Liver (tissue), 9 donors: ENCODE results near the gene ZNF316. TPM values are rescaled to one million over a fixed set of nuclear protein-coding genes. Genes with fewer than 3 reads are reported as not detected.

ENCODE experiments used
- DNase-seq: peaks from one replicate; pipeline ENCODE4 v3.0.0-alpha.2; 2017; ENCODE audit warnings: low spot score
- H3K27ac ChIP-seq, 2 donors: one replicate each; pipeline ENCODE4 v1.7.0; 2013; ENCODE audit warnings: inconsistent platforms in 2 of 2, low read length in 2 of 2, control low read depth in 1 of 2, low read depth in 1 of 2, mild to moderate bottlenecking in 1 of 2
- H3K27me3 ChIP-seq, 4 donors: one replicate each; pipeline versions ENCODE4 v1.6.1 to v1.7.0; 2013; ENCODE audit warnings: low read length in 3 of 4, inconsistent platforms in 1 of 4, mild to moderate bottlenecking in 1 of 4, moderate library complexity in 1 of 4; ENCODE audit not compliant: control insufficient read depth in 4 of 4, insufficient read depth in 4 of 4
- H3K36me3 ChIP-seq, 4 donors: one replicate each; pipeline versions ENCODE4 v1.6.1 to v1.7.0; 2013; ENCODE audit warnings: low read length in 3 of 4, mild to moderate bottlenecking in 3 of 4, low read depth in 1 of 4, moderate library complexity in 1 of 4; ENCODE audit not compliant: control insufficient read depth in 4 of 4, insufficient read depth in 3 of 4
- H3K4me1 ChIP-seq, 4 donors: one replicate each; pipeline versions ENCODE4 v1.6.1 to v1.7.0; 2013; ENCODE audit warnings: low read length in 3 of 4, mild to moderate bottlenecking in 3 of 4, moderate library complexity in 1 of 4; ENCODE audit not compliant: control insufficient read depth in 4 of 4, insufficient read depth in 4 of 4
- H3K4me3 ChIP-seq, 3 donors: one replicate each; pipeline versions ENCODE4 v1.6.1 to v1.7.0; 2013; ENCODE audit warnings: low read length in 3 of 3, control low read depth in 1 of 3, low read depth in 1 of 3, mild to moderate bottlenecking in 1 of 3
- H3K9ac ChIP-seq, 2 donors: one replicate each; pipeline ENCODE4 v1.7.0; 2013; ENCODE audit warnings: low read length in 2 of 2, mild to moderate bottlenecking in 2 of 2, moderate library complexity in 2 of 2, control low read depth in 1 of 2, low read depth in 1 of 2
- H3K9me3 ChIP-seq, 4 donors: one replicate each; pipeline versions ENCODE4 v1.6.1 to v1.7.0; 2013; ENCODE audit warnings: low read length in 3 of 4; ENCODE audit not compliant: control insufficient read depth in 4 of 4
- ATF3 ChIP-seq: IDR thresholded peaks from 2 replicates; pipeline ENCODE4 v1.6.1; 2016; ENCODE audit warnings: antibody characterized with exemption
- CTCF ChIP-seq: fragments of 150-350 bp; IDR thresholded peaks from 2 replicates; pipeline ENCODE4 v1.5.1; 2017; ENCODE audit warnings: improper control_type of control experiment, low read depth, low read length; ENCODE audit not compliant: missing input control
- EGR1 ChIP-seq, 2 donors: IDR thresholded peaks; 2 replicates each; pipeline ENCODE4 v1.6.1; 2016 to 2018; ENCODE audit warnings: antibody characterized with exemption in 2 of 2, low read depth in 2 of 2
- FOXA1 ChIP-seq: IDR thresholded peaks from 2 replicates; pipeline ENCODE4 v1.6.1; 2016; ENCODE audit warnings: antibody characterized with exemption
- FOXA2 ChIP-seq: IDR thresholded peaks from 2 replicates; pipeline ENCODE4 v1.6.1; 2016; ENCODE audit warnings: antibody characterized with exemption
- GABPA ChIP-seq, 2 donors: IDR thresholded peaks in 1 of 2; conservative IDR thresholded peaks in 1 of 2; 2 replicates each; pipeline ENCODE4 v1.6.1; 2016; ENCODE audit warnings: antibody characterized with exemption in 2 of 2, mild to moderate bottlenecking in 1 of 2, moderate library complexity in 1 of 2
- HNF4A ChIP-seq, 2 donors: conservative IDR thresholded peaks; 2 replicates each; pipeline ENCODE4 v1.6.1; 2016; ENCODE audit warnings: antibody characterized with exemption in 2 of 2, mild to moderate bottlenecking in 2 of 2
- HNF4G ChIP-seq: IDR thresholded peaks from 2 replicates; pipeline ENCODE4 v1.6.1; 2016; ENCODE audit warnings: antibody characterized with exemption
- JUND ChIP-seq, 2 donors: IDR thresholded peaks; 2 replicates each; pipeline ENCODE4 v1.6.1; 2016; ENCODE audit warnings: antibody characterized with exemption in 2 of 2
- NR2F2 ChIP-seq: IDR thresholded peaks from 2 replicates; pipeline ENCODE4 v1.6.1; 2016; ENCODE audit warnings: antibody characterized with exemption
- RAD21 ChIP-seq, 2 donors: IDR thresholded peaks; 2 replicates each; pipeline ENCODE4 v1.6.1; 2016; ENCODE audit warnings: antibody characterized with exemption in 2 of 2, mild to moderate bottlenecking in 2 of 2
- REST ChIP-seq: IDR thresholded peaks from 2 replicates; pipeline ENCODE4 v1.6.1; 2016; ENCODE audit warnings: antibody characterized with exemption, mild to moderate bottlenecking
- RXRA ChIP-seq, 2 donors: IDR thresholded peaks; 2 replicates each; pipeline ENCODE4 v1.6.1; 2017 to 2018; ENCODE audit warnings: antibody characterized with exemption in 2 of 2, mild to moderate bottlenecking in 1 of 2
- SP1 ChIP-seq: IDR thresholded peaks from 2 replicates; pipeline ENCODE4 v1.6.1; 2018; ENCODE audit warnings: antibody characterized with exemption, mild to moderate bottlenecking
- TAF1 ChIP-seq: conservative IDR thresholded peaks from 2 replicates; pipeline ENCODE4 v1.6.1; 2016; ENCODE audit warnings: antibody characterized with exemption, mild to moderate bottlenecking
- WGBS: extraction: QIAGEN DNeasy Blood & Tissue Kit; methylation state at CpG from one replicate; pipeline ENCODE4 v1.1.7; 2013; 5-methylcytosine and 5-hydroxymethylcytosine counted together
- polyA plus RNA-seq, 2 donors: library from polyadenylated mRNA; stranded (reverse) in 1 of 2; unstranded in 1 of 2; fragments of 200-250 nt in 1 of 2; fragments of >200 nt in 1 of 2; fragmentation: Nextera tagmentation in 1 of 2; extraction: Ambion mirVana in 1 of 2; gene quantifications; one replicate each; pipeline versions ENCODE4 v1.2.1 to v1.2.3, GENCODE V29; 2013 to 2015
- total RNA-seq, 2 donors: library from RNA; depleted of rRNA; stranded (reverse); fragments of >200 nt; gene quantifications; one replicate each; pipeline ENCODE4 v1.2.3, GENCODE V29; 2014
- TF ChIP-seq, protein P1 (sequence below): IDR thresholded peaks from 2 replicates; pipeline ENCODE4 v1.6.1; 2016; ENCODE audit warnings: antibody characterized with exemption
- TF ChIP-seq, protein P2 (sequence below): IDR thresholded peaks from 2 replicates; pipeline ENCODE4 v1.6.1; 2016; ENCODE audit warnings: antibody characterized with exemption
- donor health status: healthy.
- donor health status: healthy.
- donor health status: healthy.
- donor health status: healthy.
- donor health status: healthy.

Gene ZNF316
- total and polyA plus RNA-seq, 4 donors = 0.35 to 14.3 (median 7.2) TPM

- no peak overlapping the region for H3K9ac ChIP-seq
- TF ChIP-seq, protein P1, sequence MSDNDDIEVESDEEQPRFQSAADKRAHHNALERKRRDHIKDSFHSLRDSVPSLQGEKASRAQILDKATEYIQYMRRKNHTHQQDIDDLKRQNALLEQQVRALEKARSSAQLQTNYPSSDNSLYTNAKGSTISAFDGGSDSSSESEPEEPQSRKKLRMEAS = no peak
- no peak for TF ChIP-seq HNF4G
- no peak for TF ChIP-seq GABPA (IDR thresholded peaks at IDR 0.05 in 1 of 2, conservative IDR thresholded peaks at IDR 0.05 in 1 of 2)
- TF ChIP-seq, protein P2, sequence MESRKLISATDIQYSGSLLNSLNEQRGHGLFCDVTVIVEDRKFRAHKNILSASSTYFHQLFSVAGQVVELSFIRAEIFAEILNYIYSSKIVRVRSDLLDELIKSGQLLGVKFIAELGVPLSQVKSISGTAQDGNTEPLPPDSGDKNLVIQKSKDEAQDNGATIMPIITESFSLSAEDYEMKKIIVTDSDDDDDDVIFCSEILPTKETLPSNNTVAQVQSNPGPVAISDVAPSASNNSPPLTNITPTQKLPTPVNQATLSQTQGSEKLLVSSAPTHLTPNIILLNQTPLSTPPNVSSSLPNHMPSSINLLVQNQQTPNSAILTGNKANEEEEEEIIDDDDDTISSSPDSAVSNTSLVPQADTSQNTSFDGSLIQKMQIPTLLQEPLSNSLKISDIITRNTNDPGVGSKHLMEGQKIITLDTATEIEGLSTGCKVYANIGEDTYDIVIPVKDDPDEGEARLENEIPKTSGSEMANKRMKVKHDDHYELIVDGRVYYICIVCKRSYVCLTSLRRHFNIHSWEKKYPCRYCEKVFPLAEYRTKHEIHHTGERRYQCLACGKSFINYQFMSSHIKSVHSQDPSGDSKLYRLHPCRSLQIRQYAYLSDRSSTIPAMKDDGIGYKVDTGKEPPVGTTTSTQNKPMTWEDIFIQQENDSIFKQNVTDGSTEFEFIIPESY = no peak
- no peak for TF ChIP-seq RAD21 (IDR thresholded peaks at IDR 0.05)
- TF ChIP-seq FOXA2 = no peak
- TF ChIP-seq ATF3 = no peak
- no peak for TF ChIP-seq EGR1 (IDR thresholded peaks at IDR 0.05; ENCODE audit: low read depth in 2 of 2)
- TF ChIP-seq FOXA1 = no peak
- no peak overlapping the region for H3K27ac ChIP-seq
- no peaks in the 10 kb centered on the region for H3K9me3 ChIP-seq
- no peaks in the 10 kb centered on the region for H3K36me3 ChIP-seq
- H3K27me3 ChIP-seq = no peaks in the 10 kb centered on the region
- WGBS = 80% methylated on average over 15 of the region's 15 CpGs
- no peak for DNase-seq
- H3K4me1 ChIP-seq = no peaks in the 10 kb centered on the region
- H3K4me3 ChIP-seq = no peak overlapping the region
Measured at GRCh38 chr7:6623589-6624245, 13.4 kb upstream of the ZNF316 start.

- H3K4me3 ChIP-seq = no peak overlapping the region
Measured at GRCh38 chr7:6624246-6624611, 12.9 kb upstream of the ZNF316 start.

More at GRCh38 chr7:6624246-6624611, 12.9 kb upstream of the ZNF316 start:
- no peaks in the 10 kb centered on the region for H3K27me3 ChIP-seq
- H3K9ac ChIP-seq = no peak overlapping the region
- WGBS = 77% methylated on average over 3 of the region's 3 CpGs
- no peaks in the 10 kb centered on the region for H3K36me3 ChIP-seq
- H3K9me3 ChIP-seq = no peaks in the 10 kb centered on the region
- H3K27ac ChIP-seq = no peak overlapping the region
- no peaks in the 10 kb centered on the region for H3K4me1 ChIP-seq
- DNase-seq = no peak
- TF ChIP-seq JUND (IDR thresholded peaks at IDR 0.05) (no peak), RAD21 (IDR thresholded peaks at IDR 0.05) (no peak), TAF1 (no peak), SP1 (no peak), HNF4A (conservative IDR thresholded peaks at IDR 0.05) (no peak), REST (no peak), NR2F2 (no peak), RXRA (IDR thresholded peaks at IDR 0.05) (no peak), ATF3 (no peak), CTCF (no peak), FOXA1 (no peak), EGR1 (IDR thresholded peaks at IDR 0.05; ENCODE audit: low read depth in 2 of 2) (no peak), FOXA2 (no peak), HNF4G (no peak)
- TF ChIP-seq, protein P2 = no peak
- TF ChIP-seq, protein P1 = no peak
